Testis (tissue), 2 donors: ENCODE measurements around the gene P4HTM.

ENCODE experiments used
- POLR2A ChIP-seq: fragments of 450-650 bp; IDR thresholded peaks from one replicate; pipeline ENCODE4 v1.6.1; 2017; ENCODE audit warnings: antibody characterized with exemption, mild to moderate bottlenecking, moderate library complexity
- TF ChIP-seq, protein P1 (sequence below), 3 experiments: fragments of 450-650 bp in 2 of 3; fragments of 200-600 bp in 1 of 3; sonication (generic) in 1 of 3; IDR thresholded peaks; one replicate each; pipeline ENCODE4 v1.5.1; 2016 to 2019; ENCODE audit warnings: antibody characterized with exemption in 3 of 3, mild to moderate bottlenecking in 2 of 3, moderate library complexity in 1 of 3

GRCh38 chr3:48966367-48966766 lies 23.7 kb upstream of the P4HTM start:
- TF ChIP-seq, protein P1, sequence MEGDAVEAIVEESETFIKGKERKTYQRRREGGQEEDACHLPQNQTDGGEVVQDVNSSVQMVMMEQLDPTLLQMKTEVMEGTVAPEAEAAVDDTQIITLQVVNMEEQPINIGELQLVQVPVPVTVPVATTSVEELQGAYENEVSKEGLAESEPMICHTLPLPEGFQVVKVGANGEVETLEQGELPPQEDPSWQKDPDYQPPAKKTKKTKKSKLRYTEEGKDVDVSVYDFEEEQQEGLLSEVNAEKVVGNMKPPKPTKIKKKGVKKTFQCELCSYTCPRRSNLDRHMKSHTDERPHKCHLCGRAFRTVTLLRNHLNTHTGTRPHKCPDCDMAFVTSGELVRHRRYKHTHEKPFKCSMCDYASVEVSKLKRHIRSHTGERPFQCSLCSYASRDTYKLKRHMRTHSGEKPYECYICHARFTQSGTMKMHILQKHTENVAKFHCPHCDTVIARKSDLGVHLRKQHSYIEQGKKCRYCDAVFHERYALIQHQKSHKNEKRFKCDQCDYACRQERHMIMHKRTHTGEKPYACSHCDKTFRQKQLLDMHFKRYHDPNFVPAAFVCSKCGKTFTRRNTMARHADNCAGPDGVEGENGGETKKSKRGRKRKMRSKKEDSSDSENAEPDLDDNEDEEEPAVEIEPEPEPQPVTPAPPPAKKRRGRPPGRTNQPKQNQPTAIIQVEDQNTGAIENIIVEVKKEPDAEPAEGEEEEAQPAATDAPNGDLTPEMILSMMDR (IDR thresholded peaks at IDR 0.05) = no peak
- no peak for TF ChIP-seq POLR2A
